Measurements from ENCODE around the gene PLCH1. TPM values are rescaled to one million over a fixed set of nuclear protein-coding genes. Genes with fewer than 3 reads are reported as not detected.

PLCH1 gene
- polyA plus RNA-seq, 1 donor (not counting 4 experiments of a cell fraction or from before 2014, with no cell fraction given) = 0.05 TPM

DNA sequence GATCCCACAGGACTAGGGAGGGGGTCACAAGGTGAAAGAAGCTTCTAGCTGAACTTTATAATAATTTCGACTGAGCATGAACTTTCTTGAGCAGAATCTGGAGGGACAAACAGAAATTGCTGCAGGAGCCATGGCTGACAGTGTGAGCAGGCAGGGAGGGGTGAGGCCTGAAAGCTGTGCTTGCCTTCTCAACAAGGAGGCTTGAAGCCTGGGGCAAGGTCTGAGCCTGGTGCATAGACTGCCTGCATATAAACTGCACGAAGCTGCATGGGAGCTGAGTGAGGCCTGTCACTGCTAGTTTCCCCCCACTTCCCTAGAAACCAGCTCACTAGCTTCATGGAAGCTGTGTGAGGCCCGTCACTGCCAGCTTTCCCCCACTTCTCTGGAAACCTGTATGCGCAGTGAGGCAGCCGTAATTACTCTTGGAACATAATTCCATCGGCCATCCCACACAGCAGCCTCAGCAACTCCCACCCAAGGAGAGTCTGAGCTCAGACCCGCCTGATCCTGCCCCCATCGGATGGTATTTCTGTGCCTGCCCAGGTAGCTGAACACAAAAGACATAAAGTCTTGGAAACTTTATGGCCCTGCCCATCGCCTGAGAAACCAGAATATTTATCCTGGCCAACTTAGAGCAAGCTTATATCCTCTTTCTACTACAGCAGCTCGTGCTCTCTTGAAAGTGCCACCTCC lies 136.5 kb downstream of the PLCH1 start:
- Histone ChIP-seq H3K4me2 (ENCODE audit: control insufficient read depth, extremely low read depth, insufficient read depth, low read depth, low read length) (no peak overlapping the region), H3K79me2 (ENCODE audit: control insufficient read depth, insufficient read depth, low read length) (no peaks in the 10 kb centered on the region), H4K20me1 (ENCODE audit: control insufficient read depth, extremely low read depth, insufficient read depth, low read length) (no peaks in the 10 kb centered on the region), H2AFZ (ENCODE audit: control insufficient read depth, low read length) (no peak overlapping the region), H3K36me3 (ENCODE audit: control insufficient read depth in 2 of 2, extremely low read depth in 1 of 2, insufficient read depth in 2 of 2, low read length in 2 of 2) (no peaks in the 10 kb centered on the region), H3K9me1 (ENCODE audit: control insufficient read depth, extremely low read depth, insufficient read depth, low read length) (no peaks in the 10 kb centered on the region), H3K4me3 (ENCODE audit: control insufficient read depth in 2 of 3, extremely low read depth in 1 of 3, insufficient read depth in 2 of 3, low read depth in 1 of 3, low read length in 3 of 3) (no peak overlapping the region), H3K4me1 (ENCODE audit: control insufficient read depth, extremely low read depth, insufficient read depth, low read length) (no peaks in the 10 kb centered on the region), H3K27me3 (ENCODE audit: control insufficient read depth, extremely low read depth, insufficient read depth, low read length) (no peaks in the 10 kb centered on the region), H3K27ac (ENCODE audit: control insufficient read depth, insufficient read depth, low read length) (no peak overlapping the region), H3K9me3 (ENCODE audit: control insufficient read depth, low read depth, low read length) (no peaks in the 10 kb centered on the region), H3K9ac (ENCODE audit: control insufficient read depth, extremely low read depth, insufficient read depth, low read length) (no peak overlapping the region)
- dilution Hi-C loops (cut with MboI; ENCODE audit: extremely low pct_ligation_motif_present, low sequenced_read_pairs) = no loop called here
- FAIRE-seq (no peak), DNase-seq (ENCODE audit: low read depth, low spot score) (no peak)
- TF ChIP-seq, protein P1, sequence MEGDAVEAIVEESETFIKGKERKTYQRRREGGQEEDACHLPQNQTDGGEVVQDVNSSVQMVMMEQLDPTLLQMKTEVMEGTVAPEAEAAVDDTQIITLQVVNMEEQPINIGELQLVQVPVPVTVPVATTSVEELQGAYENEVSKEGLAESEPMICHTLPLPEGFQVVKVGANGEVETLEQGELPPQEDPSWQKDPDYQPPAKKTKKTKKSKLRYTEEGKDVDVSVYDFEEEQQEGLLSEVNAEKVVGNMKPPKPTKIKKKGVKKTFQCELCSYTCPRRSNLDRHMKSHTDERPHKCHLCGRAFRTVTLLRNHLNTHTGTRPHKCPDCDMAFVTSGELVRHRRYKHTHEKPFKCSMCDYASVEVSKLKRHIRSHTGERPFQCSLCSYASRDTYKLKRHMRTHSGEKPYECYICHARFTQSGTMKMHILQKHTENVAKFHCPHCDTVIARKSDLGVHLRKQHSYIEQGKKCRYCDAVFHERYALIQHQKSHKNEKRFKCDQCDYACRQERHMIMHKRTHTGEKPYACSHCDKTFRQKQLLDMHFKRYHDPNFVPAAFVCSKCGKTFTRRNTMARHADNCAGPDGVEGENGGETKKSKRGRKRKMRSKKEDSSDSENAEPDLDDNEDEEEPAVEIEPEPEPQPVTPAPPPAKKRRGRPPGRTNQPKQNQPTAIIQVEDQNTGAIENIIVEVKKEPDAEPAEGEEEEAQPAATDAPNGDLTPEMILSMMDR (optimal IDR thresholded peaks at IDR 0.05 in 1 of 3, IDR thresholded peaks at IDR 0.05 in 1 of 3, conservative IDR thresholded peaks at IDR 0.05 in 1 of 3; ENCODE audit: extremely low read depth in 1 of 3, insufficient read depth in 2 of 3, low read length in 3 of 3) = no peak

DNA sequence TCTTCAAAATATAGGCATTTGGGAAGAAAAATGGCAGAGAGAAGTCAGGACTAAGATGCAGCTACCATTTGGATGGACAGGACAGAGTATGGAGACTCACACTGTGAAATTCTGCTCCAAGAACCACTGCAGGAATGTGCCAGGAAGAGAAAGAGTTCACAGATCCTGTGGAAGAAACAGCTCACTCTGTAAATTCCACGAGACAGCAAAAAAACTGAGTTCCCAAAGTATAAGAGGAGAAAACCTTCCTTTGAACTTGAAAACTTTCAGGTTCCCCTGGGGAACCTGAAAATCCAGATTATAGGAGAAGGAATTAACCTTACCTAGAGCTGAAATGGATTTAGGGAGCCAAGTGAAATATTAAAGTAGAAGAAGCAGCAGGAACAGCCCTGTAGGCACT lies 137.1 kb downstream of the PLCH1 start:
- Histone ChIP-seq H3K27me3 (ENCODE audit: control insufficient read depth, extremely low read depth, insufficient read depth, low read length) (no peaks in the 10 kb centered on the region), H3K4me1 (ENCODE audit: control insufficient read depth, extremely low read depth, insufficient read depth, low read length) (no peaks in the 10 kb centered on the region), H3K4me2 (ENCODE audit: control insufficient read depth, extremely low read depth, insufficient read depth, low read depth, low read length) (no peak overlapping the region), H3K79me2 (ENCODE audit: control insufficient read depth, insufficient read depth, low read length) (no peaks in the 10 kb centered on the region), H3K9ac (ENCODE audit: control insufficient read depth, extremely low read depth, insufficient read depth, low read length) (no peak overlapping the region), H2AFZ (ENCODE audit: control insufficient read depth, low read length) (no peak overlapping the region), H3K36me3 (ENCODE audit: control insufficient read depth in 2 of 2, extremely low read depth in 1 of 2, insufficient read depth in 2 of 2, low read length in 2 of 2) (no peaks in the 10 kb centered on the region), H3K9me1 (ENCODE audit: control insufficient read depth, extremely low read depth, insufficient read depth, low read length) (no peaks in the 10 kb centered on the region), H3K4me3 (ENCODE audit: control insufficient read depth in 2 of 3, extremely low read depth in 1 of 3, insufficient read depth in 2 of 3, low read depth in 1 of 3, low read length in 3 of 3) (no peak overlapping the region), H4K20me1 (ENCODE audit: control insufficient read depth, extremely low read depth, insufficient read depth, low read length) (no peaks in the 10 kb centered on the region), H3K27ac (ENCODE audit: control insufficient read depth, insufficient read depth, low read length) (no peak overlapping the region), H3K9me3 (ENCODE audit: control insufficient read depth, low read depth, low read length) (no peaks in the 10 kb centered on the region)
- dilution Hi-C loops (cut with MboI; ENCODE audit: extremely low pct_ligation_motif_present, low sequenced_read_pairs) = no loop called here
- FAIRE-seq (no peak), DNase-seq (ENCODE audit: low read depth, low spot score) (no peak)
- TF ChIP-seq, protein P1 (optimal IDR thresholded peaks at IDR 0.05 in 1 of 3, IDR thresholded peaks at IDR 0.05 in 1 of 3, conservative IDR thresholded peaks at IDR 0.05 in 1 of 3; ENCODE audit: extremely low read depth in 1 of 3, insufficient read depth in 2 of 3, low read length in 3 of 3) = no peak
- no peak for TF ChIP-seq EZH2 (IDR thresholded peaks at IDR 0.05; ENCODE audit: low read length)
